Osteoblast (primary cell): ENCODE results near the gene SEMA4B. TPM values are rescaled to one million over a fixed set of nuclear protein-coding genes. Genes with fewer than 3 reads are reported as not detected.

Source experiments
- DNase-seq: peaks from one replicate; pipeline ENCODE4 v3.0.0; 2011; ENCODE audit warnings: low spot score, mixed read lengths; ENCODE audit not compliant: insufficient read length; ENCODE audit errors: missing footprints
- H2AFZ ChIP-seq: 2 replicates; pipeline ENCODE4 v1.6.0; 2011; ENCODE audit warnings: mild to moderate bottlenecking, low read length
- H3K27ac ChIP-seq: 2 replicates; pipeline ENCODE4 v1.5.1; 2011; ENCODE audit warnings: mild to moderate bottlenecking, low read depth, low read length, moderate library complexity
- H3K27me3 ChIP-seq: 2 replicates; pipeline ENCODE4 v1.6.0; 2012; ENCODE audit warnings: mild to moderate bottlenecking, control low read depth, inconsistent platforms, low read length, moderate library complexity; ENCODE audit not compliant: insufficient read depth
- H3K36me3 ChIP-seq: 2 replicates; pipeline ENCODE4 v1.5.1; 2011; ENCODE audit warnings: mild to moderate bottlenecking, low read length, control low read depth, moderate library complexity; ENCODE audit not compliant: insufficient read depth
- H3K4me1 ChIP-seq: 2 replicates; pipeline ENCODE4 v1.5.1; 2011; ENCODE audit warnings: mild to moderate bottlenecking, low read length, control low read depth, moderate library complexity; ENCODE audit not compliant: insufficient read depth
- H3K4me2 ChIP-seq: 2 replicates; pipeline ENCODE4 v1.6.0; 2011; ENCODE audit warnings: mild to moderate bottlenecking, low read length; ENCODE audit not compliant: insufficient read depth
- H3K4me3 ChIP-seq: fragments of 200-600 bp; sonication (generic); 3 replicates; pipeline ENCODE4 v1.5.1; 2012; ENCODE audit warnings: mild to moderate bottlenecking, low read length, inconsistent platforms; ENCODE audit not compliant: insufficient read depth
- H3K79me2 ChIP-seq: 2 replicates; pipeline ENCODE4 v1.6.0; 2012; ENCODE audit warnings: mild to moderate bottlenecking, low read length, control low read depth, inconsistent platforms; ENCODE audit not compliant: insufficient read depth
- H3K9me3 ChIP-seq: 2 replicates; pipeline ENCODE4 v1.5.1; 2011; ENCODE audit warnings: low read depth, low read length, control low read depth
- H4K20me1 ChIP-seq: 2 replicates; pipeline ENCODE4 v1.6.0; 2012; ENCODE audit warnings: mild to moderate bottlenecking, low read length, control low read depth; ENCODE audit not compliant: insufficient read depth
- CTCF ChIP-seq: IDR thresholded peaks from 2 replicates; pipeline ENCODE4 v1.5.1; 2011; ENCODE audit warnings: mild to moderate bottlenecking, low read depth, low read length, moderate library complexity; ENCODE audit errors: extremely low read depth
- total RNA-seq: library from RNA; depleted of rRNA; stranded (reverse); fragments of >200 nt; gene quantifications from 2 replicates; pipeline ENCODE4 v1.2.3, GENCODE V29; 2012

SEMA4B gene
- total RNA-seq, 1 donor: 8.7 TPM

DNA sequence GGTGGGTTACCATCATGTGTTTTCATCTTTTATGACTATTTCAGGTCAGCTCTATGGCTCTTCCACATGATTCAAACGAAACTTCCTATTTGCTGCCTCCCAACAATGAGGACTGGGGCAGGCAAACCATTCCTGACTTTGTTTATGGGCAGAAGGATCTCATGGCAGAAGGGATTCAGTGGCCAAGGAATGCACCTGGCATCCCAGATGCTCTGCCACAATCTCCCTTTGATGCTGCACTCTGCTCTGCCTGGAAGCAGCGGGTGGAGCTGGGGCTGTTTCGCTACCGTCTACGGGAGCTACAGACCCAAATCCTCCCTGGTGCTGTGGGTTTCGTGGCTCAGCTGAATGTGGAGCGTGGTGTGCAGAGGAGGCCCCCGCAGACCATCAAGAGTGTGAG, 39.7 kb downstream of the SEMA4B start:
- peaks cover 15% of the 10 kb centered on the region for H3K36me3 ChIP-seq
- no peak for DNase-seq
- H3K27ac ChIP-seq: no peak overlapping the region
- no peak overlapping the region for H3K4me2 ChIP-seq
- no peak overlapping the region for H3K4me3 ChIP-seq
- H3K9me3 ChIP-seq: no peaks in the 10 kb centered on the region
- H3K79me2 ChIP-seq: no peaks in the 10 kb centered on the region
- H4K20me1 ChIP-seq: no peaks in the 10 kb centered on the region
- no peaks in the 10 kb centered on the region for H3K27me3 ChIP-seq
- TF ChIP-seq CTCF: no peak
- no peak overlapping the region for H2AFZ ChIP-seq
- H3K4me1 ChIP-seq: no peaks in the 10 kb centered on the region

DNA sequence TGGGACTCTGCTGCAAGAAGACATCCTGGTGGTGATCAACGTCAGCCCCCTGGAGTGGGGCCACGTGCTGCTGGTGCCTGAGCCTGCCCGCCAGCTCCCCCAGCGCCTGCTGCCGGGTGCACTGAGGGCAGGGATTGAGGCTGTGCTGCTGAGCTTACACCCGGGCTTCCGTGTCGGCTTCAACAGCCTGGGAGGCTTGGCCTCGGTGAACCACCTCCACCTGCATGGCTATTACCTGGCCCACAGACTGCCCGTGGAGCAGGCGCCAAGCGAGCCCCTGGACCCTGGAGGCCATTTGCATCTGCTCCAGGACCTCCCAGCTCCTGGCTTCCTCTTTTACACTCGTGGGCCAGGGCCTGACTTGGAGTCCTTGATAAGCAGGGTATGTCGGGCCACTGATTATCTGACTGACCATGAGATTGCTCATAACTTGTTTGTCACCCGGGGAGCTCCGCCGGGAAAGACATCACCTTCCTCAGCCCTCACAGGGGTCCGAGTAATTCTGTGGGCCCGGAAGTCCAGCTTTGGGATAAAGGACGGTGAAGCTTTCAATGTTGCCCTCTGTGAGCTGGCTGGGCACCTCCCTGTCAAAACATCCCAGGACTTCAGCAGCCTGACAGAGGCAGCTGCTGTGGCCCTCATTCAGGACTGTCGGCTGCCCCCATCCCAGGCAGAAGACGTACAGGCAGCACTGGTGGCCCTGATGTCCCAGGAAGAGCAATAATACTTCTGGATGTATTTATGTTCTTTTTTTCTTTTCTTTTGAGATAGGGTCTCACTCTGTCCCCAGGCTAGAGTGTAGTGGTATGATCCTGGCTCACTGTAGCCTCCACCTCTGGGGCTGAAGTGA, 40.4 kb downstream of the SEMA4B start:
- H3K4me2 ChIP-seq: no peak overlapping the region
- H2AFZ ChIP-seq: no peak overlapping the region
- peaks cover 15% of the 10 kb centered on the region for H3K36me3 ChIP-seq
- H3K27me3 ChIP-seq: no peaks in the 10 kb centered on the region
- H3K4me3 ChIP-seq: no peak overlapping the region
- no peaks in the 10 kb centered on the region for H4K20me1 ChIP-seq
- no peaks in the 10 kb centered on the region for H3K4me1 ChIP-seq
- no peak for TF ChIP-seq CTCF
- H3K9me3 ChIP-seq: no peaks in the 10 kb centered on the region
- DNase-seq: no peak
- H3K79me2 ChIP-seq: no peaks in the 10 kb centered on the region
- no peak overlapping the region for H3K27ac ChIP-seq

GRCh38 chr15:90243943-90244639, 43.0 kb downstream of the SEMA4B start:
- Histone ChIP-seq H3K79me2 (no peaks in the 10 kb centered on the region), H3K9me3 (no peaks in the 10 kb centered on the region), H3K4me1 (peaks cover 4% of the 10 kb centered on the region), H2AFZ (no peak overlapping the region), H4K20me1 (no peaks in the 10 kb centered on the region), H3K4me2 (no peak overlapping the region), H3K4me3 (no peak overlapping the region), H3K36me3 (peaks cover 5% of the 10 kb centered on the region), H3K27ac (no peak overlapping the region), H3K27me3 (no peaks in the 10 kb centered on the region)
- no peak for TF ChIP-seq CTCF
- DNase-seq: peak; percentile 43

DNA sequence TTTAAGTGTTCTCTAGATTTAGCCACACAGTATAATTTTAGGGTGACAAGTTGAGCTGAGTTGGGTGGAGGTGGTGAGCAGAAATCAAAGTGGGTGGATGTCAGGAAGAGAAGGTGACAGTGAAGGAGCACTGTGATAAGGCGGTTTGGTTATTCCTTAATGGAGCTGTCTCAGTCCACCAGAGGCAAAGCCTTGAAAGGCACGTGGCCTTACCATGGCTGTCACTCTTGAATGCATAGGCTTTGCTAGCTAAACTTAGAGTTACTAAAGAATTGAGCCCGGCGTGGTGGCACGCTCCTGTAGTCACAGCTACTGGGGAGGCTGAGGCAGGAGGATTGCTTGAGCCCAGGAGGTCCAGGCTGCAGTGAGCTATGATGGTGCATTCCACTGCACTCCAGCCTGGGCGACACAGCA, 47.7 kb downstream of the SEMA4B start:
- H3K4me2 ChIP-seq: peak overlapping the region; percentile 87
- H3K4me3 ChIP-seq: peak overlapping the region; percentile 82

More for the DNA sequence above, 47.7 kb downstream of the SEMA4B start:
- no peaks in the 10 kb centered on the region for H3K9me3 ChIP-seq
- no peaks in the 10 kb centered on the region for H4K20me1 ChIP-seq
- H3K36me3 ChIP-seq: no peaks in the 10 kb centered on the region
- H3K27ac ChIP-seq: no peak overlapping the region
- H3K4me1 ChIP-seq: peaks cover 5% of the 10 kb centered on the region
- TF ChIP-seq CTCF: no peak
- peak overlapping the region; percentile 96 for H2AFZ ChIP-seq
- H3K79me2 ChIP-seq: no peaks in the 10 kb centered on the region
- H3K27me3 ChIP-seq: peaks cover 4% of the 10 kb centered on the region
- DNase-seq: no peak
